NB4 (cell line): ENCODE results near the gene ADAMTS7.

Source experiments
- CTCF ChIP-seq: IDR thresholded peaks from one replicate; pipeline ENCODE4 v1.5.1; 2012; ENCODE audit warnings: low read depth, low read length
- MAX ChIP-seq: IDR thresholded peaks from 2 replicates; pipeline ENCODE4 v1.6.1; 2011; ENCODE audit warnings: low read depth, low read length

GRCh38 chr15:78810003-78810361, 1.3 kb downstream of the ADAMTS7 start:
- no peak for TF ChIP-seq CTCF
- no peak for TF ChIP-seq MAX
